GM19395 (cell line): Measurements from ENCODE around the gene CELSR2.

Source experiments
- ATAC-seq: cut with Tn5 transposase; IDR thresholded peaks from one replicate; pipeline ENCODE4 v1.9.1; 2021; ENCODE audit warnings: mild to moderate bottlenecking, moderate library complexity; ENCODE audit not compliant: unreplicated experiment

CELSR2 gene

DNA sequence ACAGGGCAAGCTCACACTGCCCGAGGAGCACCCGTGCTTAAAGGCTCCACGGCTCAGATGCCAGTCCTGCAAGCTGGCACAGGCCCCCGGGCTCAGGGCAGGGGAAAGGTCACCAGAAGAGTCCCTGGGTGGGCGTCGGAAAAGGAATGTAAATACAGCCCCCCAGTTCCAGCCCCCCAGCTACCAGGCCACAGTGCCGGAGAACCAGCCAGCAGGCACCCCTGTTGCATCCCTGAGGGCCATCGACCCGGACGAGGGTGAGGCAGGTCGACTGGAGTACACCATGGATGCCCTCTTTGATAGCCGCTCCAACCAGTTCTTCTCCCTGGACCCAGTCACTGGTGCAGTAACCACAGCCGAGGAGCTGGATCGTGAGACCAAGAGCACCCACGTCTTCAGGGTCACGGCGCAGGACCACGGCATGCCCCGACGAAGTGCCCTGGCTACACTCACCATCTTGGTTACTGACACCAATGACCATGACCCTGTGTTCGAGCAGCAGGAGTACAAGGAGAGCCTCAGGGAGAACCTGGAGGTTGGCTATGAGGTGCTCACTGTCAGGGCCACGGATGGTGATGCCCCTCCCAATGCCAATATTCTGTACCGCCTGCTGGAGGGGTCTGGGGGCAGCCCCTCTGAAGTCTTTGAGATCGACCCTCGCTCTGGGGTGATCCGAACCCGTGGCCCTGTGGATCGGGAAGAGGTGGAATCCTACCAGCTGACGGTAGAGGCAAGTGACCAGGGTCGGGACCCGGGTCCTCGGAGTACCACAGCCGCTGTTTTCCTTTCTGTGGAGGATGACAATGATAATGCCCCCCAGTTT lies 1.3 kb downstream of the CELSR2 start:
- no peak for ATAC-seq

DNA sequence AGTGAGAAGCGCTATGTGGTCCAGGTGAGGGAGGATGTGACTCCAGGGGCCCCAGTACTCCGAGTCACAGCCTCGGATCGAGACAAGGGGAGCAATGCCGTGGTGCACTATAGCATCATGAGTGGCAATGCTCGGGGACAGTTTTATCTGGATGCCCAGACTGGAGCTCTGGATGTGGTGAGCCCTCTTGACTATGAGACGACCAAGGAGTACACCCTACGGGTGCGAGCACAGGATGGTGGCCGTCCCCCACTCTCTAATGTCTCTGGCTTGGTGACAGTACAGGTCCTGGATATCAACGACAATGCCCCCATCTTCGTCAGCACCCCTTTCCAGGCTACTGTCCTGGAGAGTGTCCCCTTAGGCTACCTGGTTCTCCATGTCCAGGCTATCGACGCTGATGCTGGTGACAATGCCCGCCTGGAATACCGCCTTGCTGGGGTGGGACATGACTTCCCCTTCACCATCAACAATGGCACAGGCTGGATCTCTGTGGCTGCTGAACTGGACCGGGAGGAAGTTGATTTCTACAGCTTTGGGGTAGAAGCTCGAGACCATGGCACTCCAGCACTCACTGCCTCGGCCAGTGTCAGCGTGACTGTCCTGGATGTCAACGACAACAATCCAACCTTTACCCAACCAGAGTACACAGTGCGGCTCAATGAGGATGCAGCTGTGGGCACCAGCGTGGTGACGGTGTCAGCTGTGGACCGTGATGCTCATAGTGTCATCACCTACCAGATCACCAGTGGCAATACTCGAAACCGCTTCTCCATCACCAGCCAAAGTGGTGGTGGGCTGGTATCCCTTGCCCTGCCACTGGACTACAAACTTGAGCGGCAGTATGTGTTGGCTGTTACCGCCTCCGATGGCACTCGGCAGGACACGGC lies 2.2 kb downstream of the CELSR2 start:
- no peak for ATAC-seq

DNA sequence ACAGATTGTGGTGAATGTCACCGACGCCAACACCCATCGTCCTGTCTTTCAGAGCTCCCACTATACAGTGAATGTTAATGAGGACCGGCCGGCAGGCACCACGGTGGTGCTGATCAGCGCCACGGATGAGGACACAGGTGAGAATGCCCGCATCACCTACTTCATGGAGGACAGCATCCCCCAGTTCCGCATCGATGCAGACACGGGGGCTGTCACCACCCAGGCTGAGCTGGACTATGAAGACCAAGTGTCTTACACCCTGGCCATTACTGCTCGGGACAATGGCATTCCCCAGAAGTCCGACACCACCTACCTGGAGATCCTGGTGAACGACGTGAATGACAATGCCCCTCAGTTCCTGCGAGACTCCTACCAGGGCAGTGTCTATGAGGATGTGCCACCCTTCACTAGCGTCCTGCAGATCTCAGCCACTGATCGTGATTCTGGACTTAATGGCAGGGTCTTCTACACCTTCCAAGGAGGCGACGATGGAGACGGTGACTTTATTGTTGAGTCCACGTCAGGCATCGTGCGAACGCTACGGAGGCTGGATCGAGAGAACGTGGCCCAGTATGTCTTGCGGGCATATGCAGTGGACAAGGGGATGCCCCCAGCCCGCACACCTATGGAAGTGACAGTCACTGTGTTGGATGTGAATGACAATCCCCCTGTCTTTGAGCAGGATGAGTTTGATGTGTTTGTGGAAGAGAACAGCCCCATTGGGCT lies 3.0 kb downstream of the CELSR2 start:
- no peak for ATAC-seq

DNA sequence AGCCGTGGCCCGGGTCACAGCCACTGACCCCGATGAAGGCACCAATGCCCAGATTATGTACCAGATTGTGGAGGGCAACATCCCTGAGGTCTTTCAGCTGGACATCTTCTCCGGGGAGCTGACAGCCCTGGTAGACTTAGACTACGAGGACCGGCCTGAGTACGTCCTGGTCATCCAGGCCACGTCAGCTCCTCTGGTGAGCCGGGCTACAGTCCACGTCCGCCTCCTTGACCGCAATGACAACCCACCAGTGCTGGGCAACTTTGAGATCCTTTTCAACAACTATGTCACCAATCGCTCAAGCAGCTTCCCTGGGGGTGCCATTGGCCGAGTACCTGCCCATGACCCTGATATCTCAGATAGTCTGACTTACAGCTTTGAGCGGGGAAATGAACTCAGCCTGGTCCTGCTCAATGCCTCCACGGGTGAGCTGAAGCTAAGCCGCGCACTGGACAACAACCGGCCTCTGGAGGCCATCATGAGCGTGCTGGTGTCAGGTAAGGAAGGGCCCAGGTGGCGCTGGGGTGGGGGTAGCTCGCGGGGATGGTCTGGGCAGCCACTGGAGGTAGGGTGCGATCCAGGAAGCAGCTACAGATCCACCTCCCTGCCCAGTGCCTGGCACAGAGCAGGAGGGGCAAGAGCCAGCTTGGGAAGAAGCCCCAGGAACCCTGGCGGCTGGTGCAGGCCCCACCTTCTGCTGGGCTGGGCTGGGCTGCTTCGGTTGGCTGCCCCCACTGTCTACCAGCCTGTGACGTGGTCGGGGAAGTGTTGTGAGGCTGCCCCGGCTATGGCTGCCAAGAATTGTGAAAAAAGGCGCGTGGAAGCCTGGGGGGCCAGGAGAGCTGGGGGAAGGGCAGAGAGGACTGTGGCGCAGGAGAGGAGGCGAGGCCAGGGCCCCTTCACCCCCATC lies 3.8 kb downstream of the CELSR2 start:
- ATAC-seq = no peak

DNA sequence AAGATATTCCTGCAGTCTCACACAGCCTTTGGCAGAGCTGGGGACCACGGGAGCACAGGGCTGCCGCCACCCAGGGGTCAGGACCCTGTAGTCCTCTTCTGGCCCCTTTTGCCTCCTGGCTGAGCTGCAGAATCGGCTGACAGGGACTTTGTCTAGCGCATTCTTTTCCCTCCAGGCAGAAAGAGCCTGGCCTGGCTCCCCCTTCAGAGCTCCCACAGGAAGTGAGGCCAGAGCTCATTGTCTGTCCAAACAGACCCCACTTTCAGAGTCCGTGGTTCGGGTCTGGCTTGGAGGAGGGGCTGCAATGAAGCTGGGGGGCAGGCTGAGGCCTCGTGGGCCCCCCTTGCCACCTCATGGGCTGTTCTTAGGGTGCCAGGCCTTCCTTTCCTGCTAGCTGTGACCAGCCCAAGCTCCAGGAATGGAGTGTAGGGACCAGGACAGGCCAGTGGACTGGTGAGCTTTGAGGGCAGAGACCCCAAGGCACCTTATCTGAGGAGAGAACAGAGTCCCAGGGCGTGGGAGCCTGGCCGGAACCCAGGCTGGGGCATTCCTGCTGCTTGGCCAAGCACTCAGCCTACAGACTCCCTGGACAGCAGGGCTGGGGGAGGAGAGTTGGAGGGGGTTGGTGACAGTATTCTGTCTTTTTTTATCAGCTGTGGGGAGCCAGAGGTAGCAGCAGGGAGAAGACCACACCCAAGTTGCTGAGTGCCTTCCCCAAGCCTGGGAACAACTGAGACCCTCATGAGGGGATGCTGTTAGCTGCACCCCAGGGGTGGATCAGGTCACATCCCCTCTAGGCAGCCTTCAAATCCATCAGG lies 4.7 kb downstream of the CELSR2 start:
- no peak for ATAC-seq

DNA sequence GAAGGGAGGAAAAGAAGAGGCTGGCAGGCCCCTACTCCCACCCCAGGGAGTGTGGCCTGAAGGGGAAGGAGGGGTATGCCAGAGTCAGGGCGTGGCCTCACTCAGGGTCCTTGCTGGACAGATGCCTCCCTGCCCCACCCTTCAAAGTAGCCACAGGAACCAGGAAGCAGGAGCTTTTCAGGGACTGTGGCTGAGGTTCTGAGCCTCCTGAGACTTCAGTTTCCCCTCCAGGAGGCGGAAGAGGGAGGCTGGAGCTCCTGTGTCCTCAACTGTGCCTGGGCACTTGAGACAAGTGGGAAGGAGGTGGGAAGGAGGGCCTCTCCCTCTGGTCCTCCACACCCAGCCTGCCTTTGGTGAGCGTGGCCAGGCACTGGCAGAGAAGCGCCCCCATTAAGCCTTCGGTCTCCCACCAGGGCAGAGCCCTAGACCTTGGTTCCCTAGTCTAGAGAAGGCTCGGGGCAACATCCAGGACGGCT lies 5.3 kb downstream of the CELSR2 start:
- no peak for ATAC-seq

DNA sequence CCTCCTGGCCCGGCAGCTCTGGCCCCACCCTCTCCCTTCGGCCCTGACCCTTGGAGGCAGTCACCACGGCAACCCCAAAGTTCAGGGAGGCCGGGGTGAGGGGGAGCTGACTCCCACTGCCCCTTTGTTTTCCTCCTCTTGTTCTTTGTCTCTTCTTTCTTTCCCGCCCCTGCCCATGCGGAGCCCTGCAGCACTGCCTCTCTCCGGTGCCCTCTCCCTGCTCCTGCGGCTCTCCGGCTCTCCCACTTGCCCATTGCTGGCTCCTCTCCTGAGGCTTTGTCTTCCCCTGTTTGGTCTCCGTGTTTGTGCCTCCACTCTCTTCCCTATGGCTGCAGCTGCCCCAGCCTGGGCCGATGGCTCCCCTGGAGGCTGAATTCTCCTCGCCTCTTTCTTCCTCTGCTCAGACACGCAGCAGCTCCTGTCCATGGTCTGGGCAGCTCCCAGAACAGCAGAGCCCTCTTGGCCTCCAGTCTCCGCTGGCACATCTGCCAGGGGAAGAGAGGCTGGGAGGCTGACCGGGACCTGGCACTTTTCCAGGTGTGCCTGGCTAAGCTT lies 5.8 kb downstream of the CELSR2 start:
- no peak for ATAC-seq

DNA sequence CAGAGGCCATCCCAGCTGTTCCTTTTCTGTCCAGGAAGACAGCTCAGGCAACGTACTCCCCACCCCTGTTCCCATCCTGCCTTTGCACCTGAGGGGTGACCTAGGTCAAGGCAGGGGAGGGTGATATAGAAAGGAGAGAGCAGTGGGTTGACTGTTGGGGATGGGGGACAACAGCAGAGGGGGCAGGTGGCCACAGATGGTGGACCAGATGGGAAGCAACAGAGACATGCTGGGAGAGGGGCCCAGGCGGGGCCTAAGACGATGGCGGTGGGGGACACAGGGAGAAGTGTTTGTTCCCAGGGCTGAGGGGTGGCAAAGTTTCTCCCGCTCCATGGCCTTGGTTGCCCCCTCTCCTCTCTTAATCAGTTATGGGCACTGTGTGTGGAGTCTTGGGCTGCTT lies 6.3 kb downstream of the CELSR2 start:
- ATAC-seq = no peak

DNA sequence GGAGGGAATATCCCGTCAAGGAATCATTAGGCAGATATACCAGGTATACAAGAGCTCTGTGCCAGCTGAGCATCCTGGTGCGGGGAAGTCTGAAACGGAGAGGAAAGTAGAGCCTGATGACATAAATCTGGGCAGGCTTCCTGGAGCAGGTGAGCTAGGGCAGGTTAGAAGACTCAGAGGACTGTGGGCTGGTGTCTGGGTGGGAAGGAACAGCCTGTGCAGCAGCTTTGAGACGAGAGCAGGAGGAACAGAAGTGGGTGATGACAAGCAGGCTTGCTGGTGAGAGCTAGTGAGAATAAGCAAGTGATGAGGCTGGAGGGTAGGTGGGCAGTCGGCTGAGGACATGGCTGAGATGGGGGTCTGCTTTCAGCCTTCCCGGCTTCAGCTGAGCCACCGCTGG lies 6.7 kb downstream of the CELSR2 start:
- ATAC-seq = no peak

DNA sequence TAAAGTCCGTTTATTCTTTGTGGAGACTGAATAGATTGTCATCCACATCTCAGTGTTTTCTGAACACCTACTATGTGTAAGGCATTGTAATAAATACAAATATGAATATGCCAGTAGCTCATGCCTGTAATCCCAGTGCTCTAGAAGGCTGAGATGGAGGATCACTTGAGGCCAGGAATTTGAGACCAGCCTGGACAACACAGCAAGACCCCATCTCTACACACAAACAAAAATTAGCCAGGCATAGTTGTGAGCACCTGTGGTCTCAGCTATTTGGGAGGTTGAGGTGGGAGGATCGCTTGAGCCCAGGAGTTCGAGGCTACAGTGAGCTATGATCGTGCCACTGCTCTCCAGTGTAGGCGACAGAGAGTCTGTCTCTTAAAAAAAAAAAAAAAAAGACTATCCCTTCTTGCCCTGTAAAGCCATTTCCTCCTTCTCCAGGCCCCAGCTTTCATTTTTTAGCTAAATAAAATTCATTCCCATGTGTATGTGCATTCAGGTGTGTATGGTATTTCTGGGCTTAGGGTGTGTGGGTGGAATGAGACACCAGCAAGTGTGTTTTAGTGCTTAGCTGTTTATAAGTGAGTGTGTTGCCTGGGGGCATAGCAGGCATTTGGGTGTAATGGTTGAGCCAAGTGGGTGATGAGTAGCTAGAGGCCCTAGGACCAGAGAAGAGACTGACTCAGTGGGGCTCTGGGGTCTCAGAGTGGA lies 7.8 kb downstream of the CELSR2 start:
- no peak for ATAC-seq

DNA sequence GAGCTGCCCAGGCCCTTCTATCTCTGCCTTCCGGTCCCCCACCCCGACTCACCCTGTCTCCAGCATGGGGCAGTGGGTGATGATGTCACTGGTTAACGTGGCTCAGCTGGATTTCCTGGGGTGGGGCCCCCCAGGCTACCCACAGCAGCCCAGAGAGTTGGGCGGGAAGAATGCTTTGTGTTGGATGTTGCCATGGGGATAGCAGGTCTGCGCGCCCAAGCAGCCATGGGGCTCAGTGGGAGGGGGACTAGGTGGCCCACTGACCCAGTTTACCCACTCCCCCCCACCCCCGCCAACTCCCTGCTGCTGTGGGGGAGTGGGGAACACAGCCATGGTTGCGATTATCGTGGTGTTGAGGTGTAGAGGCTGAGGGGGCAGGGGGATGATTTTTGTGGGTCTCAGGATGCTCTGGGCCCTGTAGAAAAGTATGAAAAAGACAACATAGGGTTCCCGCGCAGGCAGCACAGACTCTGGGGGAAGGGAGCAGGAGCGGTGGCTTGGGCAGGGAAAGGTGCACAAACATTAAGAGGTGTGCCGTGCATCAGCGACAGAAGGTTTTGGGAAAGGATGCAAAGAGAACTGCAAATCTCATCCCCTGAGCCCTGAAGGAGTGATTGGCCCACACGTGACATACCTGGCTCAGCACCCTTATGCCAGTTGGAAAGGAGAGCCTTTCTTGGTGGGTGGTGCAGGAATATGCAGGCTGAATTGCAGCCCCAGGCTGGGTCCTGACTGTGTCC lies 8.5 kb downstream of the CELSR2 start:
- ATAC-seq = no peak

DNA sequence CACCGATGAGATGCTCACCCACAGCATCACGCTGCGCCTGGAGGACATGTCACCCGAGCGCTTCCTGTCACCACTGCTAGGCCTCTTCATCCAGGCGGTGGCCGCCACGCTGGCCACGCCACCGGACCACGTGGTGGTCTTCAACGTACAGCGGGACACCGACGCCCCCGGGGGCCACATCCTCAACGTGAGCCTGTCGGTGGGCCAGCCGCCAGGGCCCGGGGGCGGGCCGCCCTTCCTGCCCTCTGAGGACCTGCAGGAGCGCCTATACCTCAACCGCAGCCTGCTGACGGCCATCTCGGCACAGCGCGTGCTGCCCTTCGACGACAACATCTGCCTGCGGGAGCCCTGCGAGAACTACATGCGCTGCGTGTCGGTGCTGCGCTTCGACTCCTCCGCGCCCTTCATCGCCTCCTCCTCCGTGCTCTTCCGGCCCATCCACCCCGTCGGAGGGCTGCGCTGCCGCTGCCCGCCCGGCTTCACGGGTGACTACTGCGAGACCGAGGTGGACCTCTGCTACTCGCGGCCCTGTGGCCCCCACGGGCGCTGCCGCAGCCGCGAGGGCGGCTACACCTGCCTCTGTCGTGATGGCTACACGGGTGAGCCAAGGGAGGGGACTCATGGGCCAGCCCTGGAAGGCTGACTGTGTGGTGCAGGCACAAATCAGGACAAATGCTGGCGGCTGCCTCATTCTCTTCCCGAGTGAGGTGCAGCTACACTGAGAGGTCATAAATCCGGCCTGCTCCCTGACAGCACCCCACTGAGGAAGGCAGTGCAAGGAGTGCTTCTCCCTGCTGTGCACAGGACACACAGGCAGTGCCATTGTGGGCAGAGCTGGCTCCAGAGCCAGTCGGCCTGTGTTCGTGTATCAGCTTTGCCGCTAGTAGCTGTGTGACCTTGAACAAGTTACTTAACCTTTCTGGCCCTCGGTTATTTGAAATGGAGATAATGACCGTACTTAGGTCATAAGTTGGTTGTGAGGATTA lies 9.4 kb downstream of the CELSR2 start:
- no peak for ATAC-seq

DNA sequence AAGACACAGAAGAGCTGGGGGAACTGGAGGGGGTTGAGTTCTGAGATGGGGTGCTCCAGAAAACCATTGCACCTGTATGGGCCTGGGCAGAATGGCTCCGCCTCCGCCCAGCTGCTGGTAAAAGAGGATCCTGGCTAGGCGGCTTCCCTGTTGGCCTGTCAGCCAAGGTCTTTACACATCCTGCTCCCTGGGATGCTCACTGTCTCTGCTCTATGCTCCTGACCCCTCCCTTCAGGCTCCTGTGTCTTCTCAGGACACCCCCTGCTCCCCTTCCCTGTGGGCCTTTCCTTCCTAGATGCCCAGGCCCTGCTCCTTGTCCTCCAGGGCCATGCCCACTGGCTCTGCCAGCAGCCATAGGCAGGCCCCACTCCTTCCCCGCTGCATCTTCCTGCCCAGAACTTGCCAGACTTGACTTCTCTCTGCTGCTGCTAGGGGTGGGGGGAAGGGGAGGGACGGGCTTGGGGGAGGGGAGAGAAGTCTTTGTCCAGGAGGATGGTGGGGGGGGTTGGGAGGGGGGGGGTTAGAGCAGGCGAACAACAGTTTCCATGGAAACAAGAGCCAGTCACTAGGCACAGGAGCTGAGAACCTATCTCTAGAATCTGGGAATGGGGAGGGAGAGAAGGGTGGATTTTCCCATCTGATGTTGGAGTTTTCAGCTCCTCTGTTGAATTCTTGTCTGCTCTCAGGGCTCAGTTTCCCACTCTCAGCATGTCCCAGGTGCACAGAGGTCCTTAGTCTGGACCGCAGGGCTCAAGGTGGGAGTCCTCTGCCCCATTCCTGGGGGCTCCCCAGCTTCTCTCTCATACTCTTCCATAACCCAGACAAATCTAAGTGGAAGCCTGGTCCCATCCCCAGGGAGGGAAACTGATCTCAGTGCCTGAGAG lies 10.6 kb downstream of the CELSR2 start:
- ATAC-seq = no peak

DNA sequence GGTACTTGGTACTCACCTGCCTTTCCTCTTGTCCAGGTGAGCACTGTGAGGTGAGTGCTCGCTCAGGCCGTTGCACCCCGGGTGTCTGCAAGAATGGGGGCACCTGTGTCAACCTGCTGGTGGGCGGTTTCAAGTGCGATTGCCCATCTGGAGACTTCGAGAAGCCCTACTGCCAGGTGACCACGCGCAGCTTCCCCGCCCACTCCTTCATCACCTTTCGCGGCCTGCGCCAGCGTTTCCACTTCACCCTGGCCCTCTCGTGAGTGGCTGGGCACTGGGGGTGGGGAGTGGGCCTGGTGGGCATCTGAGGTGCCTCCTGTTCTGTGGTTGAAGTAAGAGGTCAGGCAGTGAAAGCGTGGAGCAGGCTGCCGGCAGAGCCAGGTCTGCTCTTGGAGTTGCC lies 11.7 kb downstream of the CELSR2 start:
- no peak for ATAC-seq

DNA sequence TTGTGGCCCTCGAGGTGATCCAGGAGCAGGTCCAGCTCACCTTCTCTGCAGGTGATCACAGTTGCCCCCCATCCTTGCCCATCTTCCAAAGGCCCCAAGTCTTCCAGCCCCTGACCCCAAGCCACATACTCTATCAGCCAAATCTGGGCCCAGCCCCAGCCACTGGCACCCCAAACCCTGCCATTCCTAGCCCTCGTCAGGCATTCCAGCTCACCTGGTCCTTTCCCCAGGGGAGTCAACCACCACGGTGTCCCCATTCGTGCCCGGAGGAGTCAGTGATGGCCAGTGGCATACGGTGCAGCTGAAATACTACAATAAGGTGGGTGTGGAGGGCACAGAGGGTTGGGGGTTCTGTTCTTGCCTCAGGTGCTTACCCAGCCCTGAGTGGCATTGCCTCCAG lies 12.2 kb downstream of the CELSR2 start:
- no peak for ATAC-seq
